H9 (cell line): ENCODE results near the gene SLC25A43. TPM values are rescaled to one million over a fixed set of nuclear protein-coding genes. Genes with fewer than 3 reads are reported as not detected.

Experiments used
- DNase-seq: peaks from one replicate; pipeline ENCODE4 v3.0.0-alpha.2; 2017
- H2AFZ ChIP-seq: one replicate; pipeline ENCODE4 v1.6.1; 2013; ENCODE audit warnings: mild to moderate bottlenecking, low read length, control low read depth, moderate library complexity
- H2AK5ac ChIP-seq: 2 replicates; pipeline ENCODE4 v1.6.1; 2013; ENCODE audit warnings: low read length, control low read depth, mixed read lengths; ENCODE audit not compliant: insufficient read length
- H2BK120ac ChIP-seq: one replicate; pipeline ENCODE4 v1.6.1; 2013; ENCODE audit warnings: low read depth, mild to moderate bottlenecking, low read length, control low read depth, inconsistent platforms; ENCODE audit not compliant: poor library complexity, severe bottlenecking
- H2BK12ac ChIP-seq: 2 replicates; pipeline ENCODE4 v1.6.1; 2013; ENCODE audit warnings: low read length, control low read depth, mixed read lengths, low read depth; ENCODE audit not compliant: insufficient read length
- H2BK15ac ChIP-seq: 2 replicates; pipeline ENCODE4 v1.6.1; 2013; ENCODE audit warnings: low read depth, low read length, control low read depth
- H2BK20ac ChIP-seq: one replicate; pipeline ENCODE4 v1.6.1; 2013; ENCODE audit warnings: low read depth, mild to moderate bottlenecking, low read length, control low read depth, inconsistent platforms; ENCODE audit not compliant: poor library complexity, severe bottlenecking
- H2BK5ac ChIP-seq: 2 replicates; pipeline ENCODE4 v1.6.1; 2013; ENCODE audit warnings: low read length, control low read depth, mixed read lengths; ENCODE audit not compliant: insufficient read length
- H3K14ac ChIP-seq: 2 replicates; pipeline ENCODE4 v1.6.1; 2013; ENCODE audit warnings: low read length, control low read depth; ENCODE audit not compliant: insufficient read depth
- H3K18ac ChIP-seq: 2 replicates; pipeline ENCODE4 v1.6.1; 2013; ENCODE audit warnings: low read depth, mild to moderate bottlenecking, mixed read lengths, low read length, control low read depth; ENCODE audit not compliant: insufficient read length
- H3K23ac ChIP-seq: 2 replicates; pipeline ENCODE4 v1.6.1; 2013; ENCODE audit warnings: low read length, control low read depth, mixed read lengths, low read depth; ENCODE audit not compliant: insufficient read length
- H3K23me2 ChIP-seq: 2 replicates; pipeline ENCODE4 v1.6.1; 2013; ENCODE audit warnings: low read depth, mild to moderate bottlenecking, mixed read lengths, low read length, control low read depth; ENCODE audit not compliant: insufficient read length, poor library complexity, severe bottlenecking
- H3K27ac ChIP-seq: 2 replicates; pipeline ENCODE4 v1.5.1; 2013; ENCODE audit warnings: low read length, control low read depth, mixed read lengths, low read depth; ENCODE audit not compliant: insufficient read length
- H3K27me3 ChIP-seq: 2 replicates; pipeline ENCODE4 v1.6.1; 2013; ENCODE audit warnings: low read length, control low read depth, inconsistent platforms; ENCODE audit not compliant: insufficient read depth
- H3K4ac ChIP-seq: 2 replicates; pipeline ENCODE4 v1.6.1; 2013; ENCODE audit warnings: low read depth, mild to moderate bottlenecking, control low read depth, inconsistent platforms, low read length, moderate library complexity
- H3K4me1 ChIP-seq: 2 replicates; pipeline ENCODE4 v1.6.1; 2013; ENCODE audit warnings: low read length, control low read depth, inconsistent platforms; ENCODE audit not compliant: insufficient read depth
- H3K4me2 ChIP-seq: 2 replicates; pipeline ENCODE4 v1.6.1; 2013; ENCODE audit warnings: low read length, control low read depth, mixed read lengths; ENCODE audit not compliant: insufficient read length, insufficient read depth
- H3K56ac ChIP-seq: 2 replicates; pipeline ENCODE4 v1.6.1; 2013; ENCODE audit warnings: low read depth, mild to moderate bottlenecking, mixed read lengths, low read length, control low read depth; ENCODE audit not compliant: insufficient read length
- H3K79me1 ChIP-seq: 2 replicates; pipeline ENCODE4 v1.6.1; 2013; ENCODE audit warnings: low read depth, mild to moderate bottlenecking, moderate library complexity, low read length, control low read depth, inconsistent platforms; ENCODE audit not compliant: insufficient read depth, poor library complexity, severe bottlenecking
- H3K79me2 ChIP-seq: 2 replicates; pipeline ENCODE4 v1.6.1; 2013; ENCODE audit warnings: low read length, control low read depth, inconsistent platforms; ENCODE audit not compliant: insufficient read depth
- H3K9ac ChIP-seq: 2 replicates; pipeline ENCODE4 v1.6.1; 2013; ENCODE audit warnings: low read length, control low read depth, mixed read lengths; ENCODE audit not compliant: insufficient read length; ENCODE audit errors: extremely low read depth
- H3K9me3 ChIP-seq: one replicate; pipeline ENCODE4 v1.6.1; 2013; ENCODE audit warnings: low read depth, low read length, inconsistent platforms; ENCODE audit not compliant: control insufficient read depth
- H3T11ph ChIP-seq: one replicate; pipeline ENCODE4 v1.6.1; 2013; ENCODE audit warnings: mild to moderate bottlenecking, low read length, control low read depth, inconsistent platforms
- H4K20me1 ChIP-seq: one replicate; pipeline ENCODE4 v1.6.1; 2013; ENCODE audit not compliant: control insufficient read depth, insufficient read length, insufficient read depth
- H4K5ac ChIP-seq: 2 replicates; pipeline ENCODE4 v1.6.1; 2013; ENCODE audit warnings: low read depth, mild to moderate bottlenecking, mixed read lengths, low read length, control low read depth; ENCODE audit not compliant: insufficient read length
- H4K8ac ChIP-seq: replicated peaks from 2 replicates; pipeline ENCODE4 v1.6.1; 2013; ENCODE audit warnings: low read length, control low read depth, mixed read lengths, low read depth; ENCODE audit not compliant: insufficient read length
- H4K91ac ChIP-seq: 2 replicates; pipeline ENCODE4 v1.6.1; 2013; ENCODE audit warnings: low read depth, mild to moderate bottlenecking, moderate library complexity, mixed read lengths, low read length, control low read depth; ENCODE audit not compliant: insufficient read length
- H3K27ac Mint-ChIP-seq, 3 experiments: 2 replicates in 2 of 3; 3 replicates in 1 of 3; pipeline ENCODE4 v1.8.0; 2020 to 2021; ENCODE audit warnings: mixed read lengths in 3 of 3, mild to moderate bottlenecking in 1 of 3, moderate library complexity in 1 of 3
- H3K27me3 Mint-ChIP-seq: 2 replicates; pipeline ENCODE4 v1.8.0; 2021; ENCODE audit warnings: low read depth, mild to moderate bottlenecking, moderate library complexity, mixed read lengths
- H3K36me3 Mint-ChIP-seq, 3 experiments: 2 replicates in 2 of 3; 3 replicates in 1 of 3; pipeline ENCODE4 v1.8.0; 2020 to 2021; ENCODE audit warnings: low read depth in 3 of 3, mixed read lengths in 3 of 3; ENCODE audit not compliant: insufficient read depth in 1 of 3
- H3K4me1 Mint-ChIP-seq, 2 experiments: 2 replicates each; pipeline ENCODE4 v1.8.0; 2020; ENCODE audit warnings: mixed read lengths in 2 of 2
- H3K4me3 Mint-ChIP-seq, 2 experiments: 2 replicates in 1 of 2; 3 replicates in 1 of 2; pipeline ENCODE4 v1.8.0; 2020 to 2021; ENCODE audit warnings: mild to moderate bottlenecking in 2 of 2, mixed read lengths in 2 of 2, moderate library complexity in 1 of 2
- H3K9me3 Mint-ChIP-seq, 2 experiments: 2 replicates in 1 of 2; 3 replicates in 1 of 2; pipeline ENCODE4 v1.8.0; 2020; ENCODE audit warnings: mild to moderate bottlenecking in 2 of 2, mixed read lengths in 2 of 2, moderate library complexity in 1 of 2
- WGBS: extraction: QIAGEN DNeasy Blood & Tissue Kit; methylation state at CpG from one replicate; pipeline ENCODE4 v1.1.7; 2013; ENCODE audit warnings: missing lambda C conversion rate, low lambda C conversion rate, mixed read lengths; ENCODE audit not compliant: insufficient read length; ENCODE audit errors: extremely low coverage; 5-methylcytosine and 5-hydroxymethylcytosine counted together
- total RNA-seq: library from RNA; stranded (reverse); gene quantifications from 2 replicates; pipeline ENCODE4 v1.2.1, GENCODE V29; 2021
- TF ChIP-seq, protein P1 (sequence below): fragments of 200-600 bp; sonication (generic); conservative IDR thresholded peaks from 3 replicates; pipeline ENCODE4 v1.8.0; 2021; ENCODE audit warnings: antibody characterized with exemption, mild to moderate bottlenecking

The SLC25A43 gene
- total RNA-seq, 1 experiment from 2014 or later, result 3.7 TPM

DNA sequence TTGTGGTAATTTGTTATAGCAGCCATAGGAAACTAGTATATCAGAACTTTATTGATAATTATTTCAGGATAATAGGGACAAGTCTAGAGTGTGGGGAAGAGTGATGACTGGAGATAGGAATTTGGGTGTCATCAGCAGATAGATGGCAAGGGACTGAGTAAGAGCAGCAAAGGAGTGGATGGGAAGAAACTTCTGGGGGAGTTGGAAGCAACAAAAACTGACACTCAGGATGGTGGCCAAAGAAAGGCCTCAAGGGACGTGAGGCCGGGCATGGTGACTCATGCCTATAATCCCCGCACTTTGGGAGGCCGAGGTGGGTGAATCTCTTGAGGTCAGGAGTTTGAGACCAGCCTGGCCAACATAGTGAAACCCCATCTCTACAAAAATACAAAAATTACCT, 60.0 kb downstream of the SLC25A43 start:
- Histone ChIP-seq H2BK120ac (no peak overlapping the region), H3K4ac (no peak overlapping the region), H3K9ac (no peak overlapping the region), H3K27ac (no peak overlapping the region), H3K4me2 (no peak overlapping the region), H4K91ac (no peak overlapping the region), H2BK12ac (no peak overlapping the region), H4K5ac (no peak overlapping the region), H4K20me1 (no peaks in the 10 kb centered on the region), H3K4me1 (no peaks in the 10 kb centered on the region), H2AFZ (no peak overlapping the region), H2AK5ac (no peak overlapping the region), H2BK20ac (no peak overlapping the region), H3K23ac (no peak overlapping the region), H2BK5ac (no peak overlapping the region), H3K18ac (no peak overlapping the region), H3K23me2 (no peaks in the 10 kb centered on the region), H3T11ph (no peak overlapping the region), H3K56ac (no peak overlapping the region), H3K27me3 (no peaks in the 10 kb centered on the region), H3K9me3 (peaks cover 18% of the 10 kb centered on the region), H2BK15ac (no peak overlapping the region), H3K79me2 (no peaks in the 10 kb centered on the region), H4K8ac (no peak overlapping the region), H3K79me1 (no peaks in the 10 kb centered on the region), H3K14ac (no peak overlapping the region)
- TF ChIP-seq, protein P1, sequence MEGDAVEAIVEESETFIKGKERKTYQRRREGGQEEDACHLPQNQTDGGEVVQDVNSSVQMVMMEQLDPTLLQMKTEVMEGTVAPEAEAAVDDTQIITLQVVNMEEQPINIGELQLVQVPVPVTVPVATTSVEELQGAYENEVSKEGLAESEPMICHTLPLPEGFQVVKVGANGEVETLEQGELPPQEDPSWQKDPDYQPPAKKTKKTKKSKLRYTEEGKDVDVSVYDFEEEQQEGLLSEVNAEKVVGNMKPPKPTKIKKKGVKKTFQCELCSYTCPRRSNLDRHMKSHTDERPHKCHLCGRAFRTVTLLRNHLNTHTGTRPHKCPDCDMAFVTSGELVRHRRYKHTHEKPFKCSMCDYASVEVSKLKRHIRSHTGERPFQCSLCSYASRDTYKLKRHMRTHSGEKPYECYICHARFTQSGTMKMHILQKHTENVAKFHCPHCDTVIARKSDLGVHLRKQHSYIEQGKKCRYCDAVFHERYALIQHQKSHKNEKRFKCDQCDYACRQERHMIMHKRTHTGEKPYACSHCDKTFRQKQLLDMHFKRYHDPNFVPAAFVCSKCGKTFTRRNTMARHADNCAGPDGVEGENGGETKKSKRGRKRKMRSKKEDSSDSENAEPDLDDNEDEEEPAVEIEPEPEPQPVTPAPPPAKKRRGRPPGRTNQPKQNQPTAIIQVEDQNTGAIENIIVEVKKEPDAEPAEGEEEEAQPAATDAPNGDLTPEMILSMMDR, result no peak
- Mint-ChIP-seq H3K9me3 (peaks cover 61% of the 10 kb centered on the region in 2 experiments), H3K27me3 (no peaks in the 10 kb centered on the region; the same call in 1 of the 2 replicates), H3K27ac (no peak overlapping the region), H3K4me1 (0 out of 4 replicates have a peak, but pooled peaks cover 0 to 3% of the 10 kb centered on the region in 2 experiments), H3K4me3 (no peak overlapping the region), H3K36me3 (peaks cover 5 to 23% (median 6%) of the 10 kb centered on the region in 3 experiments; a peak in 6 of 7 replicates)
- DNase-seq, result no peak
- no CpG with 5 or more reads among the region's 4 CpGs for WGBS
